Endometrial microvascular endothelial cells (primary cell): ENCODE measurements around the gene KIAA0753. TPM values are rescaled to one million over a fixed set of nuclear protein-coding genes. Genes with fewer than 3 reads are reported as not detected.
"Not testable (repeated sequence)": the region's sequence is repeated elsewhere in the genome, so short reads cannot be mapped to it uniquely, and the experiment has no call there.

Experiments
- in situ Hi-C: cut with HindIII; loops from 2 replicates; pipeline ENCODE4 v1.10.0; 2017; ENCODE audit warnings: low sequenced_read_pairs, low pct_unique_long_range_greater_than_20kb; ENCODE audit errors: inconsistent ontology term
- total RNA-seq: library from RNA; depleted of rRNA; stranded (reverse); fragments of >200 nt; gene quantifications from one replicate; pipeline ENCODE4 v1.2.3, GENCODE V29; 2015; ENCODE audit errors: inconsistent ontology term

Gene KIAA0753
- total RNA-seq, 1 donor from 2014 or later: 6.2 TPM

GRCh38 chr17:6577686-6578263, 62.7 kb downstream of the KIAA0753 start:
- in situ Hi-C loops: no loop called here

- in situ Hi-C loops: no loop called here
Observed at GRCh38 chr17:6576038-6576785, 64.3 kb downstream of the KIAA0753 start.

- in situ Hi-C loops: no loop called here
Observed at GRCh38 chr17:6575596-6575988, 64.9 kb downstream of the KIAA0753 start.

- in situ Hi-C loops: no loop called here
Observed at GRCh38 chr17:6574687-6575595, 65.6 kb downstream of the KIAA0753 start.

- in situ Hi-C loops: no loop called here
Observed at GRCh38 chr17:6573982-6574686, 66.4 kb downstream of the KIAA0753 start.

GRCh38 chr17:6573495-6573894, 67.0 kb downstream of the KIAA0753 start:
- in situ Hi-C loops: not testable (repeated sequence)

GRCh38 chr17:6572972-6573370, 67.5 kb downstream of the KIAA0753 start:
- in situ Hi-C loops: no loop called here

GRCh38 chr17:6571452-6571781, 69.1 kb downstream of the KIAA0753 start:
- in situ Hi-C loops: no loop called here

GRCh38 chr17:6570731-6571451, 69.6 kb downstream of the KIAA0753 start:
- in situ Hi-C loops: no loop called here

GRCh38 chr17:6569370-6570285, 70.9 kb downstream of the KIAA0753 start:
- in situ Hi-C loops: no loop called here

GRCh38 chr17:6568184-6568758, 72.2 kb downstream of the KIAA0753 start:
- in situ Hi-C loops: no loop called here

GRCh38 chr17:6567528-6568183, 72.9 kb downstream of the KIAA0753 start:
- in situ Hi-C loops: no loop called here

- in situ Hi-C loops: no loop called here
Observed at GRCh38 chr17:6561446-6561845, 79.1 kb downstream of the KIAA0753 start.

- in situ Hi-C loops: no loop called here
Observed at GRCh38 chr17:6560496-6560895, 80.0 kb downstream of the KIAA0753 start.

- in situ Hi-C loops: no loop called here
Observed at GRCh38 chr17:6559753-6560215, 80.7 kb downstream of the KIAA0753 start.

GRCh38 chr17:6558932-6559752, 81.4 kb downstream of the KIAA0753 start:
- in situ Hi-C loops: no loop called here
